Osteocyte (in vitro differentiated cells): ENCODE data around the gene SLC6A7. TPM values are rescaled to one million over a fixed set of nuclear protein-coding genes. Genes with fewer than 3 reads are reported as not detected.

Experiments used
- DNase-seq: peaks from one replicate; pipeline ENCODE4 v3.0.0; 2021; ENCODE audit warnings: mixed read lengths; ENCODE audit not compliant: unreplicated experiment; ENCODE audit errors: extremely low spot score
- H3K27ac Mint-ChIP-seq: one replicate; pipeline ENCODE4 v1.8.0; 2021; ENCODE audit warnings: mild to moderate bottlenecking, mixed read lengths; ENCODE audit not compliant: unreplicated experiment
- H3K27me3 Mint-ChIP-seq: one replicate; pipeline ENCODE4 v1.8.0; 2021; ENCODE audit warnings: mixed read lengths; ENCODE audit not compliant: unreplicated experiment
- H3K36me3 Mint-ChIP-seq: one replicate; pipeline ENCODE4 v1.8.0; 2021; ENCODE audit warnings: mixed read lengths; ENCODE audit not compliant: unreplicated experiment
- H3K4me1 Mint-ChIP-seq: one replicate; pipeline ENCODE4 v1.8.0; 2021; ENCODE audit warnings: mixed read lengths; ENCODE audit not compliant: unreplicated experiment
- H3K4me3 Mint-ChIP-seq: one replicate; pipeline ENCODE4 v1.8.0; 2021; ENCODE audit warnings: mild to moderate bottlenecking, moderate library complexity, mixed read lengths; ENCODE audit not compliant: unreplicated experiment
- H3K9me3 Mint-ChIP-seq: one replicate; pipeline ENCODE4 v1.8.0; 2021; ENCODE audit warnings: mixed read lengths; ENCODE audit not compliant: unreplicated experiment
- CTCF ChIP-seq: fragments of 200-600 bp; sonication (generic); IDR thresholded peaks from 2 replicates; pipeline ENCODE4 v1.5.0; 2021; ENCODE audit warnings: antibody characterized with exemption, mild to moderate bottlenecking, moderate library complexity
- total RNA-seq: library from RNA; stranded (reverse); gene quantifications from 2 replicates; pipeline ENCODE4 v1.2.1, GENCODE V29; 2021

Gene SLC6A7
- total RNA-seq, 1 donor from 2014 or later = not detected

GRCh38 chr5:150249744-150250143 lies 59.9 kb downstream of the SLC6A7 start:
- no peaks in the 10 kb centered on the region for H3K27me3 Mint-ChIP-seq

GRCh38 chr5:150251504-150251903 lies 61.6 kb downstream of the SLC6A7 start:
- Mint-ChIP-seq H3K4me1 (no peaks in the 10 kb centered on the region), H3K36me3 (no peaks in the 10 kb centered on the region), H3K27ac (no peak overlapping the region), H3K4me3 (no peak overlapping the region), H3K9me3 (no peaks in the 10 kb centered on the region), H3K27me3 (no peaks in the 10 kb centered on the region)
- DNase-seq = no peak
- TF ChIP-seq CTCF = no peak

More at GRCh38 chr5:150249744-150250143, 59.9 kb downstream of the SLC6A7 start:
- TF ChIP-seq CTCF = no peak
- H3K4me3 Mint-ChIP-seq = no peak overlapping the region
- no peaks in the 10 kb centered on the region for H3K9me3 Mint-ChIP-seq
- H3K27ac Mint-ChIP-seq = no peak overlapping the region
- no peaks in the 10 kb centered on the region for H3K36me3 Mint-ChIP-seq
- DNase-seq = no peak
- peaks cover 8% of the 10 kb centered on the region for H3K4me1 Mint-ChIP-seq

- H3K27me3 Mint-ChIP-seq = no peaks in the 10 kb centered on the region
- H3K4me3 Mint-ChIP-seq = no peak overlapping the region
- no peak for TF ChIP-seq CTCF
- H3K4me1 Mint-ChIP-seq = no peaks in the 10 kb centered on the region
- H3K9me3 Mint-ChIP-seq = no peaks in the 10 kb centered on the region
- H3K27ac Mint-ChIP-seq = no peak overlapping the region
- H3K36me3 Mint-ChIP-seq = no peaks in the 10 kb centered on the region
- DNase-seq = no peak
Observed at GRCh38 chr5:150252489-150252888, 62.6 kb downstream of the SLC6A7 start.

GRCh38 chr5:150253416-150254208 lies 63.8 kb downstream of the SLC6A7 start:
- H3K36me3 Mint-ChIP-seq = no peaks in the 10 kb centered on the region
- no peaks in the 10 kb centered on the region for H3K27me3 Mint-ChIP-seq
- no peaks in the 10 kb centered on the region for H3K4me1 Mint-ChIP-seq
- H3K27ac Mint-ChIP-seq = no peak overlapping the region
- H3K4me3 Mint-ChIP-seq = no peak overlapping the region
- no peak for TF ChIP-seq CTCF
- DNase-seq = no peak
- no peaks in the 10 kb centered on the region for H3K9me3 Mint-ChIP-seq

- no peak for DNase-seq
- no peak overlapping the region for H3K4me3 Mint-ChIP-seq
- TF ChIP-seq CTCF = no peak
- H3K9me3 Mint-ChIP-seq = no peaks in the 10 kb centered on the region
- no peaks in the 10 kb centered on the region for H3K4me1 Mint-ChIP-seq
- no peaks in the 10 kb centered on the region for H3K27me3 Mint-ChIP-seq
- no peak overlapping the region for H3K27ac Mint-ChIP-seq
- H3K36me3 Mint-ChIP-seq = no peaks in the 10 kb centered on the region
Observed at GRCh38 chr5:150254363-150254762, 64.5 kb downstream of the SLC6A7 start.
